HG03196 (cell line): ENCODE results near the gene TPM1.
"Not testable (repeated sequence)": the region's sequence is repeated elsewhere in the genome, so short reads cannot be mapped to it uniquely, and the experiment has no call there.

ENCODE experiments used
- ATAC-seq: cut with Tn5 transposase; IDR thresholded peaks from one replicate; pipeline ENCODE4 v1.9.1; 2021; ENCODE audit not compliant: unreplicated experiment

The TPM1 gene

GRCh38 chr15:63041974-63042876 lies at the start of gene TPM1:
TSS of gene TPM1 (plus strand) at chr15:63042747. CDS start at chr15:63042830, 83 bp downstream.
- no peak for ATAC-seq

GRCh38 chr15:62993066-62993465 lies 49.5 kb upstream of the TPM1 start:
- no peak for ATAC-seq

GRCh38 chr15:62993632-62994031 lies 48.9 kb upstream of the TPM1 start:
- not testable (repeated sequence) for ATAC-seq

- no peak for ATAC-seq
Measured at GRCh38 chr15:62994439-62994838, 48.1 kb upstream of the TPM1 start.

- no peak for ATAC-seq
Measured at GRCh38 chr15:62994975-62995681, 47.4 kb upstream of the TPM1 start.

GRCh38 chr15:62997441-62997840 lies 45.1 kb upstream of the TPM1 start:
- ATAC-seq: no peak

- ATAC-seq: no peak
Measured at GRCh38 chr15:62998262-62998890, 44.2 kb upstream of the TPM1 start.

GRCh38 chr15:62999178-62999577 lies 43.4 kb upstream of the TPM1 start:
- no peak for ATAC-seq

GRCh38 chr15:62999923-63000561 lies 42.5 kb upstream of the TPM1 start:
- no peak for ATAC-seq

GRCh38 chr15:63000706-63001105 lies 41.8 kb upstream of the TPM1 start:
- ATAC-seq: no peak

GRCh38 chr15:63004211-63004610 lies 38.3 kb upstream of the TPM1 start:
- ATAC-seq: no peak

- ATAC-seq: no peak
Measured at GRCh38 chr15:63006032-63006878, 36.3 kb upstream of the TPM1 start.

- ATAC-seq: no peak
Measured at GRCh38 chr15:63008333-63009049, 34.1 kb upstream of the TPM1 start.

- ATAC-seq: no peak
Measured at GRCh38 chr15:63010386-63010785, 32.2 kb upstream of the TPM1 start.

GRCh38 chr15:63010920-63011693 lies 31.4 kb upstream of the TPM1 start:
- ATAC-seq: no peak

- no peak for ATAC-seq
Measured at GRCh38 chr15:63012444-63012843, 30.1 kb upstream of the TPM1 start.

GRCh38 chr15:63013052-63013808 lies 29.3 kb upstream of the TPM1 start:
- no peak for ATAC-seq

- no peak for ATAC-seq
Measured at GRCh38 chr15:63014578-63014977, 28.0 kb upstream of the TPM1 start.
